CD4-positive, alpha-beta T cell treated with Interleukin-1 beta for 1 hour (primary cell): Measurements from ENCODE around the gene OR11H1.
"Not testable (repeated sequence)": the region's sequence is repeated elsewhere in the genome, so short reads cannot be mapped to it uniquely, and the experiment has no call there.

ENCODE experiments used
- DNase-seq, 2 donors: peaks; one replicate each; pipeline ENCODE4 v3.0.0-alpha.2; 2020 to 2022

The OR11H1 gene, protein sequence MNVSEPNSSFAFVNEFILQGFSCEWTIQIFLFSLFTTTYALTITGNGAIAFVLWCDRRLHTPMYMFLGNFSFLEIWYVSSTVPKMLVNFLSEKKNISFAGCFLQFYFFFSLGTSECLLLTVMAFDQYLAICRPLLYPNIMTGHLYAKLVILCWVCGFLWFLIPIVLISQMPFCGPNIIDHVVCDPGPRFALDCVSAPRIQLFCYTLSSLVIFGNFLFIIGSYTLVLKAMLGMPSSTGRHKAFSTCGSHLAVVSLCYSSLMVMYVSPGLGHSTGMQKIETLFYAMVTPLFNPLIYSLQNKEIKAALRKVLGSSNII

DNA sequence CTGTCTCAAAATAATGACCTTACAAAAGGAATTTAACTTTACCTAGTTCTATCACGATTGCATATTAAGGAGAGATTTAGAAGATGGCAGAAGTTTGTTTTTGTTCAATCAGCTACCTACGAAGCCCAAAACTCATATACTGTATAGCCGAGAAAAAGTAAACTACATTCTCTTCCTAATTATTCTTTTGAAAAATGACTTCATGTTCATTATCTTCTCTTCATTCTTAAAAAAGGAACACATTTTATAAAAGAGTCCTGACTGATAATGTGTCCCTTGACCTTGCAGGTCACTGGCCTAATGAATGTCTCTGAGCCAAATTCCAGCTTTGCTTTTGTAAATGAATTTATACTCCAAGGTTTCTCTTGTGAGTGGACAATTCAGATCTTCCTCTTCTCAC, at the start of gene OR11H1:
Gene OR11H1, plus strand, starts transcription at position 301 of the 400 bp plus-strand sequence. Its CDS starts 0 bp downstream, at position 301.
- not testable (repeated sequence) for DNase-seq

DNA sequence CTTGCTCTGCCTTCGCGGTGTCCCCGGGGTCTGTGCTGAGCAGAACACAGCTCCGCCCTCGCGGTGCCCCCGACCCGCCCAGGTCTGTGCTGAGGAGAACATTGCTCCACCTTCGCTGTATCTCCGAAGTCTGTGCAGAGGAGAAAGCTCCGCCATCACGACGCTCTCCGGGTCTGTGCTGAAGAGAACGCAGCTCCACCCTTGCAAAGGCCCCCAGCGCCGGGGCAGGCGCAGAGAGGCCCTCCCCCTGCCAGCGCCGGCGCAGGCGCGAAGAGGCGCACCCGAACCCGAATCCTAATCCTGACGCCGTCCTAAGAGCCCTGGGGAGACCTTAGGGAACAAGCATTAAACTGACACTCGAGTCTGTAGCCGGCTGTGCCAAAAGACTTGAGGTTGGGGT, 18.0 kb upstream of the OR11H1 start:
- DNase-seq = not testable (repeated sequence)

DNA sequence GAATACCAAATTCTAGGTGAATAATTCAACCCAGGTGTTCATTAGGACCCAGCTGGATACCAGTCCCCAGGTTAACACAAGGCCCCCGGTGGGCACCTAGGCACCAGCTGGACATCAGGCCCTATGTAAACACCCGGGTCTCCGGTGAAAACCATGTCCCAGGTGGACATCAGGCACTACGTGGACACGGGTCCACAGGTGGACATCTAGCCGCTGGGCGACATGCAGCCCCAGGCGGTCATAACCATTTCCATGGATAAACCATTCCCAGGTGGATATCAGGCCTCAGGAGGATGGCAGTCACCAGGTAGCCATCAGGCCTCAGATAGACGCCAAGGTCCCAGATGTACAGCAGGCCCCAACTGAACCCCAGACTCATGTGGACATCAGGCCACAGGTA, 12.1 kb upstream of the OR11H1 start:
- not testable (repeated sequence) for DNase-seq

DNA sequence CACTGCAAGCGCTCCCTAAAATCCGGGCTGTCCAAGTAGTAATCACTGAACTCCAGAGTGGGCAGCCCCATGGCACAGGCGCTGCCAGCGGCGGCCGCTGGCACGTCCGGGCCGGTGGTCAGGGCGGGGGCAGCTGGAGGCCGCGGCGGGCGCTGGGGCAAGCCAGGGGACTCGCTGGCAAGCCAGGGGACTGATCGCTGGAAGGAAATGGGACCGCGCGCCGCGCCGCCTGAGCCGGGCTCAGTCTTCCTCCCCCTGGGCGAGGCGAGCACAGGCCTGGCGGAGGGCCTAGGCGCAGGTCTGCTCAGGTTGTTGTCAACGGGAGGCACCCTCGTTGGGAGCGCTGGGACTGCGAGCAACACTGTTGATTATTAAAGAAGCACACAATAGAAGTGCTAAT, 25.8 kb downstream of the OR11H1 start:
- peak in 1 of 2 donors; percentile 2 for DNase-seq

DNA sequence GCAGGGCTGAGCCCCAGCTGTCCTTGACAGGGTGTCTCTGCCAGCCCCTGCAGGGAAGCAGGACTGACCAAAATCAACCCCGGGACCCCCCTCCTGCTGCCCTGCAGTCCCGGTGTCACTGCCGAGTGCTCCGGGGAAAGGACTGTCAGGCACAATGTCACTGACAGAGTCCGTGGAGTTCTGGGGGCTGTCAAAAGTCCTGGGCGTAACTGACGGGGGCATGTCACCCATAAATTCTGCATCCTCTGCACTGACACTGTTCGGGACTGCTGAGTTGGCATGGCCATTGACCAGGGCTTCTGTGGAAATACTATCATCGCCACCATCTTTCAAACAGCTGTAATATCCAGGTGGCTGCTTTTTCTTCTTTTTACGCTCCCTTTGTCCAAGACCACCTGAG, 35.5 kb downstream of the OR11H1 start:
- not testable (repeated sequence) for DNase-seq

DNA sequence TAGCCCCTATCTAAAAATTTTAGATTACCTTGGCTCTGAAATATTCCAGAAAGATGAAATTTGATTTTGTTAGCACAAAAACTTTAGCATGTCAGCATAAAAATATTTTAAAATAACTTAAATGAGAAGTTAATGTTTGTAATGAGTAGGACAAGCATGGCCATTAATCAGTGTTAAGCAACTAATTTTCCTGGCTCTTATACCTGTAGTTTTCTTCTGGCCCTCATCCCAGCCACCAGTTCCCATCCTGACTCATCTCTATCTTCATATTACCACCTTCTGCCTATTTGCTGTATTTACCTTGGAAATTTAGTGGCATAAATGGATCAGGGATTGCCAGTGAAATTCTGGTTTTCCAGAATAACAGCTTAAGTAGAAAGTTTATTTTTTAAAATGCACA, 37.1 kb downstream of the OR11H1 start:
- not testable (repeated sequence) for DNase-seq
